GM19452 (cell line): ENCODE measurements around the gene FOXI2.

ENCODE experiments used
- ATAC-seq: cut with Tn5 transposase; IDR thresholded peaks from one replicate; pipeline ENCODE4 v1.9.1; 2021; ENCODE audit not compliant: unreplicated experiment

The FOXI2 gene

DNA sequence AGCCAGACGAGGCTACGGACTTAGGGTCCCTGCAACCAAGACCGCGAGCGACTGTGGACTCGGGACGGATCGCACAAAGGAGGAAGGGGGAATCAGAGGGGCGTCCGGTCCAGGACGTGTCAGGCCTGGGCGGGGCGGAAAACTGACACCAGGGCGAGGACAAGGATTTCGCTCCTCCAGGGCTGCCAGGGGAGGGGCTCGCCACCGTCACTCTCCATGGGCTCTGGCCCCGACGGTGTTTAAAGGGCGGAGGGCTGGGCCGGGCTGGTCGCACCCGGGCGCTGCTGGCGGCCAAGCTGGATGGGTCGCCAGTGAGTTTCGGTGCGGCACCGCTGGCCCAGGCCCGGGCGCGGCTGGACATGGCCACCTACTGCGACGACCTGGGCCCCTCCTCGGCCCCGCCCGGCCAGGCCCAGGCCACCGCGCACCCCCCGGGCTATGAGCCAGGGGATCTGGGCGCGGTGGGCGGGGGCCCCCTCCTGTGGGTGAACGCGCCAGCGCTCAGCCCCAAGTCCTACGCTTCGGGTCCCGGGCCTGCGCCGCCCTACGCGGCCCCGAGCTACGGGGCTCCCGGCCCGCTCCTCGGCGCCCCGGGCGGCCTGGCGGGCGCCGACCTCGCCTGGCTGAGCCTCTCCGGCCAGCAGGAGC lies at the start of gene FOXI2:
Gene FOXI2, plus strand, starts transcription at position 271 of the 648 bp plus-strand sequence. Its CDS starts 89 bp downstream, at position 360.
- ATAC-seq = no peak

DNA sequence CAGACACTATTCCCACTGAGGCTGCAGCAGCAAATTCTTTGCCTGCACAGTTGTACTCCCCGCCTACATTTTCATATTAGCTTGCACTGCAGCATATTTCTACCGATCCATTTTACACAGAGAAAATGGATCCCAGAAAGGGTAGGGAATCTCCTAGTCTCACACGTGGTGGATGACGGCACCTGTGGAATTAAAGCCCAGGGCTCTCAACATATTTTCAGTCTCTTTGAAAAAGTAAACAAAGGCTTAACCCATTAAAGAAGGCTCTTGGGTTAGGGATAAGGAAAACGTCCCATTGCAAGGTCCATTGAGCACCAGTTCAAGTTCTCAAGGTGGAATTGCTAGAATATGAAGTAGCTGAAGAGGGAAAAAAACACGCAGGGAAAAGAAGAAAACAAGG lies 49.4 kb upstream of the FOXI2 start:
- ATAC-seq = no peak

DNA sequence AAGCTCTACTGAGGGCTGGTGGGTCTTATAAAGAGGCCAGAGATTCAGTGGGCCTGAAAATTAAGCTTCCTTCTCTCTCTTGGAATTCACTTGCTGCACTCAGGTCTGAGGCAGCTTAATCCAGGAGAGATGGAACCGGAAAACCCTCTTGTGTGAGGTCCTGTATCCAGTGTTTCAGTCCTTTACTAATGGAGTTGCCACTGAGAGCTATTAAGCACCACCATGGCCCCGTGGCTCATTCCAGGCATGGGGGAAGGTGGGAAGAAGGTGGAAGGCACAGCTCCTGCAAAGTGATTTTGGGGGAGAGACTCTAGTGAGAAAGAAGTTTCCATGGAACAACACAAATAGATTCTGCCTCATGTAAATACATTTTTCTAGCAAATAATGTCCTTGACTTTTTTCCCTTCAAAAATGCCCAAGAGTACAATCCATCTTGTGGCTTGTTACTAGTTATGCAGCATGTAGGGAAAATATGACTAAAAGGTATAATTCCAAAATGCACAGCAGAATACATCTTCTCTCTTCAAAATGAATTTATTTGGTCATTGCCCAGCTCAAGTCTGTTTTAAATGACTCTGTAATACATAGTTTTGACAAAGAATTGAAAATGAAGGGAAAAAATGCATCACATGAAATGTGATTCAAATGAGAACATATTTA lies 46.7 kb upstream of the FOXI2 start:
- ATAC-seq = no peak

DNA sequence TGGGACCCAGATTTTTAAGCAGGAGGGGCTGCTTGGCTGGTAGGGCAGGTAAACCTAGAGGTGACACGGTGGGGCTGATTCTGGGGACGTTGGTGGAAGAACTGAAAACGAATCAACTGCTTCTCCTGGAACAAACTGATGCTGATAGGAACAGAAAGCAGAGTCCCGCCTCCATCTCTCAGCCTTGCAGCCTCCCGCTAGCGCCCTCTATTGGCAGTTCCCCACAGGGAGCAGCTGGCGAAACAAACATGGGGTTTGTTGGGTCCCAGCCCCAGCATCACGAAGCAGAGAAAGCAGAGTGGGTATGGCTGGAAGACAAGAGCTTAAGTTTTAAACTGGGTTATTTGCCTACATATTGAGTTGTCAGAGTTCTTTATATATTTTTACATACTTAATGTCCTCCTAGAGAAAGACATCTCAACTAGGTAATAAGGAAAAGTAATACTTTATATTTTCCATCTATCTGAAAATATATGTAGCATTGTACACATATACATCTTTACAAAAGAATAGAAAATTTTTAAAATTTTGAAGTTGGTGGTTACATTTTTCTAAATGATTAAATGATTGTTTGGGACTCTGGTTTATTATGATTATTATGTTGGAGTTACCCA lies 42.3 kb upstream of the FOXI2 start:
- no peak for ATAC-seq

DNA sequence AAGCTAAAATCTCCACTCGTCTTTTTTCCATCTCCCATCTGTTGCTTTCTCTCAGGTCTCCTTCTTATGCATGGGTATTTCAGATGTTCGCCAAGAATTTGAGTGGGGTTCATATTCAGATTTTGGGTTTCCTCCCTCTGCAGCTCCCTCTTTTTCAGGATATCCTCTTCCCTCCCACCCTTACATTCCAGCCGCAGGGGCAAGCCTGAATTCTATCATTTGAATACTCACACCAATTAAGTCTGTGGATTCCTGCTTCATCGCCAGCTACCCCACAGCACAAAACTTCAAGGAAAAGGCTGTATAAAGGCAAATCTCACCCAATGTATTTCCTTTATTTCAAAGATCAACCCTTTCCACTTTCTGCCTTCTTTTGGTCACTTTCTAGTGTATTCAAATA lies 41.6 kb upstream of the FOXI2 start:
- ATAC-seq = no peak

DNA sequence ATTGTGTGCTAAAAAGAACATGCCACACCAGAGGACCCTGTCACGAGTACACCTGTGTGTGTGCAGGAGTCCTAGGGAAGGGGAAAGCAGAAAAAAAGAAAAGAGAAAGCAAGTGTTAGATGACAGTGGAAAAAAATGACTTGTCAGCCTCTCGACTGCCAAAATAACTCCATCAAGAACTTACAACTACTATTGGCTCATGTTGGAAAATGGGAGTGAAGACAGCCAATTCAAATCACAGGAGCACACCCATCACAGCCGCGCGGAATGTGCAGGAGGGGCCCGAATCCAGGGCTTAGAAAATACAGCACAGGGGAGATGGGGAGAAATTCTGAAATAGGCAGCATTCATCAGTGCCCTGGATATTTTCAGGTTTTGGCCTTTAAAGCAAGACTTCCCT lies 38.1 kb upstream of the FOXI2 start:
- ATAC-seq = no peak

DNA sequence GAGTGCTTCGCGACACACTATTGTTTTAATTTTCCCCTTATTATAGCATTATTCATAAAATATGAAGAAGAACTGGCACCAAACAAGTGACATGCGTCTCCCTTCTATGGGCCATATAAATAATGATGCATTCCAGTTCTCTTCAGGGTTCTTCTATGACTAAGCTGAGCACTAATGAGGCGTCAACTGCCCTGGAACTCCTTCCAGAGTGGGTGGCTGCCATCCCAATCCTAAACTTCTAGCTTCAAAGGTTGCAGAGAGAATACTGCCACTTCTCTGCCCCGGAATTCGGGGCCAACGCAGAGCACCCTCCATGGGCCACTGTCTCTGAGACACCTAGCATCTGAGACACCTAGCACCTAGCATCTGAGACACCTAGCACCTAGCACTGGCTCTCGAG lies 37.7 kb upstream of the FOXI2 start:
- ATAC-seq = no peak

DNA sequence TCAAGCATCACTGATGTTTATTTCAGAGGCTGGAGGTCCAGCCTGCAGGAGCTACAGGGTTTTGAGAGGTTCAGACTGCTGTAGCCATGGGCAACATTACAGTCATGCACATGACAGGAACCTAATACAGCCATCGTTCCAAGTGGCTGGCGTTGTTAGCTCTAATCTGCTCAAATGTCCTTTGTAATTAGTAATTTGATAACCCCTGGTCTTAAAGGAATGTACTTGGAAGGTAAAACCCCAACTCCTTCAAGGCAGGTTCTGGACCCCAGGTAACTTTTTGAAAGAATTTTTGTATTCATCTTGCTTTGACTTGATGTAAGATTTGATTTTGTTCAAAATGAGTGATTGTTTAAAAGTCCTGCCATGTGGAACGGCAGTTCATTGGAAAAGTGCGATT lies 34.7 kb upstream of the FOXI2 start:
- no peak for ATAC-seq

DNA sequence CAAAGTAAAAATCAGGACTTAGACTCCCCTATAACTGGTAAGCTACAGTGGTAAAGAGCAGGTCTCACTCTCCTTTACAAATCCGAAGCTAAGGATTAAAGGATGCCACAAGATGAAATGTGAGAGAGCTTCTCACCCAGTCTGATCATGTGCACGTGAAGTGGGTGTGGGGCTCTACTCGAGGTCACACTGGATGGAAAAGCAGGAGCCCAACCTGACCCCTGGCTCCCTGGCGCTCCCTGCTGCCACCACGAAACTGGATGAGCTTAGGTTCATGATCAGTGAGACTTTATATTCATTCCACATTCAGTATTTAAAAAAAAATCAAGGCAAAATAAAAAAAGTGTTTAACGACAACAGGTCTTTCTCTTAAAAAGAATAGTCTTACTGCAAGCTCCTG lies 21.7 kb upstream of the FOXI2 start:
- ATAC-seq = no peak

DNA sequence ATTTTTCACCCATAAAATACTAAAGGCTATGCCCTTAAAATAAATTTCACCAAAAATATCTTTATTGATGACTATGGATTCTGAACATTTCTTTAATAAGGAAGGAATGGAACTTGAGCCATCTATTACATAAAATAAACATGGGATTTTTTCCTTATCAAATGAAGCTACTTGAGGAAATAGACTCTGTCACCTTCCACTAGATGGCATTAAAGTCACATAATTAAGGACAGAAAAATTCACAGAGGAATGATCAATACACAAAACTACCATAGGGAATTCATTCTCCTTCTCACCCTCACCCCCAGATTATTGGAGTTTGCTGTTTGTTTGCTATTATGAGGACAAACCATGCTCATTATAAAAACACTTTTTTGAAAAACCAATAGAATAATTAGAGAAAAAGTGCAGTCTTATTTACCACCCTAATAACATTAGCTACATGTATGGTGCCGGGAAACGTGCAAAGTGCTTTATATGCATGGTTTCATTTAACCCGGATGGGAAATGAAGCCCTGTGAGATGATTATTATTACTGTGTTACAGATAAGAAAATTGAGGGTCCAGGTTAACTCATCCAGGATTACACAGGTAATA lies 21.1 kb upstream of the FOXI2 start:
- no peak for ATAC-seq

DNA sequence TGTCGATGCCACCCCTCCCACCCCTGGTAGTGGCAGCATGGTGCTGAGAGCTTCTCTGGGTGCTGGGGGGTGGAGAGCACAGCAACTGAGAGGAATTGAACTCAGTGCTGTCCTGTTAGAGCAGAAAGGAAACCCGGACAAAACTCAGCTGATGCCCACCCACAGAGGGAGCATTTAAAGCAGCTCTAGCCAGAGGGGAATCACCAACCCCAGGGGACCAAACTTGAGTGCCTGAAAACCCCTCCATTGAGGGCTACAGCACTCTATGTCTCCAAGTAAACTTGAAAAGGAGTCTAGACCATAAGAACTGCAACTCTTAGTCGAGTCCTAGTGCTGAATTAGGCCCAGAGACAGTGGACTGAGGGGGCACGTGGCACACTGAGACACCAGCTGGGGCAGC lies 16.8 kb upstream of the FOXI2 start:
- ATAC-seq = no peak

DNA sequence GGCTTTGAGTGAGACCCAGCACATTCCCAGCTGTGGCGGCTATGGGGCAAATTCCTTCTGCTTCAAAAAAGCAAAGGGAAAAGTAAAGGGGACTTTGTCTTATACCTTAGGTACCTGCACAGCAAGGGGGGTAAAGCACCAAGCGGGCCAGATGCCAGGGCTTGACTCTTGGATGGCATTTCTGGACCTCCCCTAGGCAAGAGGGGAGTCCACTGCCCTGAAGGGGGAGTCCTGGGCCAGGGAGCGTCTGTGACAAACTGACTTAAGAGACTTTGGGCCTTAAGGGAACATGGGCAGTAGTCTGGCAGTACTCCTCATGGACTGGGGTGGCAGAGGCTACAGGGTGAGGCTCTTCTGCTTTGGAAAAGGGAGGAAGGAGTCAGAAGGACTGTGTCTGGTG lies 16.1 kb upstream of the FOXI2 start:
- no peak for ATAC-seq

DNA sequence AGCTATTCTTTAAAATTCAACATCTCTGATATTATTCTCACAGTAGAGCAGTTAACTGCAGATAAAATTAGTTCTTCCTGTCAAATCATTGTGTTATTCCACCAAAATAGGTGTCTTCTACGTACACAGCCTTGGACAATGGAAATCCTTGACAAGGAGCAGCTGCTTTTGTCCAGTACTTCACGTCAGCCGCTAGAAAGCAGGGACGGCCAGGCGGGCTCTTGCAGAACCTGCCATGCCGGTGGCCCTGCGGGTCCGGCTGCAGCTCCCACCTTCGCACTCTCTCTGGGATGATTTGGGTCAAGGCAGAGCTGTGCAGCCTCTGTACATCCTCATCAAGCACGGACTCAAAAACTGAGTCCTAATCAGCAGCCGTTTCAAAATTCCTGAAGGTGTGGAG lies 2.2 kb upstream of the FOXI2 start:
- ATAC-seq = no peak

DNA sequence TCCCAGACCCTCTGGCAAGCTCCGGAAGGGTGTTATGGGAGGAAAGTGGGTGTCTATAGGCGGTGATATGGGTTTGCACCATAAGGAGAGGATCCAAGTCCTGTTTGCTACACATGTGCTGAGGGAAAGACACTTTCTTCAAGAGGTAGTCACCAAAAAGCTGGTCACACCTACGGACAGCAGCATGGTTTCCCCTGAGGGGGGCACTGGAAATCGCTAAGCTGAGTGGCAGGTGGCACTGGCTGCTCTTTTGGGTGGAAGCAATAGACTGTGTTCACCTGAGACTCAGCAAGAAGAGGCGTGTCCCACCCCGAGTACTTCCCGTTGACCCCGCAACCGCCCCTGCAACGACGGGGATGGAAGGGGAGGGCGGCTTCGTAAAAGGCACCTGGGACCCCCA lies 1.8 kb upstream of the FOXI2 start:
- no peak for ATAC-seq

DNA sequence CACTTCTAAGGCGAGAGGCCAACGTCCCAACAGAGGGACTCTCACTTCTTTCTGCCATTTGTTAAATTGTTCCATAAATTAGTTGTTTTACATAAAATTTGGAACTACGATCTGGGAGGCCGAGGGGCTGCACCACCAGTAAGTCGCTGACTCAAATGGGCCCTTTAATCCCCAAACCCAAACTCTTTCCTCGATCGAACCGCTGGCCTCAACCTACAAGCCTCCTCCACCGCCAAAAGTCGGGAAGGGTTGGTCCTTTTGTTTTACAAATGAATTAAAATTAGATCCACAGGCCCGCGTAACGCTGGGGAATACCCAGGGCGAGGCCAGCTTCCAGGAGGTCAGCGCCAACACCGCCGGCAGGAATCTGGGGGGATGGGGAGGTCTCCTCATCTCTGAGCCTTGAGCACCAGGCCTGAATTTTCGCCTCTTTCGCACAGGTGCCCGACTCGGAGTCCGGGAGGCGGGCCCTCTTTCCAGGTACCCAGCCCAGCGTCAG lies 1.2 kb upstream of the FOXI2 start:
- no peak for ATAC-seq

DNA sequence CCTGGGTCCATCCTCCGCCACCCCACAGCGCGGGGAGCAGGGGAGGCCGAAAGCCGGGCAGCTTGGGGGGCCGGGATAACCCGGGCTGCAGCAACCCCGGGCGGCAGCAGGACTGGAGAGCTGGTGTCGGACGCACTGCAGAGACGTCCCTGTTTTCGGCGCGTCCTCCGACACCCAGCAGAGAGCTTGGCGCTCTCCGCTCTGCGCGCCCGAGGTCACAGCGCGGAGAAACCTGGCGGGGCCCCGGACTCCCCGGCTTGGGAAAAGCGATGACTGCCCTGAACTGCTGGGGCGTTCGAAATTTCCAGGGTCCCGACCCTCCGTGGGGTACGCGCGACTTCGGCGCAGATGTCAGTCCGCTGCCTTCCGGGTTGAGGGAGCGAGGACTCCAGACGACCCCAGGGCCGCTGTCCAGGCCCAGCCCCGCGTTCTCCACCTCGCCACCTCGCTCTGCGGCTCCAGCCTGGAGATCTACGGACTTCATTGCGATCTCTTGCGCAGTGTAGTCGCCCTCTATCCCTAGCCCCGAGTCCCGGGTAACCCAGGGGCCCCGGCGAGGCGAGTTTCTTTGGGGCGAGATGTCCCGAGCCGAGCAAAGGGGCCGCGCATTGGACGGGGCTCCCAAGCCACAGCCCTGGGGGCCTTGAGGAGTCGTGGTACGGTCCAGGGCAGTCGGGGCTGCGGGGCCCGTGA lies 617 bp upstream of the FOXI2 start:
- ATAC-seq = no peak

DNA sequence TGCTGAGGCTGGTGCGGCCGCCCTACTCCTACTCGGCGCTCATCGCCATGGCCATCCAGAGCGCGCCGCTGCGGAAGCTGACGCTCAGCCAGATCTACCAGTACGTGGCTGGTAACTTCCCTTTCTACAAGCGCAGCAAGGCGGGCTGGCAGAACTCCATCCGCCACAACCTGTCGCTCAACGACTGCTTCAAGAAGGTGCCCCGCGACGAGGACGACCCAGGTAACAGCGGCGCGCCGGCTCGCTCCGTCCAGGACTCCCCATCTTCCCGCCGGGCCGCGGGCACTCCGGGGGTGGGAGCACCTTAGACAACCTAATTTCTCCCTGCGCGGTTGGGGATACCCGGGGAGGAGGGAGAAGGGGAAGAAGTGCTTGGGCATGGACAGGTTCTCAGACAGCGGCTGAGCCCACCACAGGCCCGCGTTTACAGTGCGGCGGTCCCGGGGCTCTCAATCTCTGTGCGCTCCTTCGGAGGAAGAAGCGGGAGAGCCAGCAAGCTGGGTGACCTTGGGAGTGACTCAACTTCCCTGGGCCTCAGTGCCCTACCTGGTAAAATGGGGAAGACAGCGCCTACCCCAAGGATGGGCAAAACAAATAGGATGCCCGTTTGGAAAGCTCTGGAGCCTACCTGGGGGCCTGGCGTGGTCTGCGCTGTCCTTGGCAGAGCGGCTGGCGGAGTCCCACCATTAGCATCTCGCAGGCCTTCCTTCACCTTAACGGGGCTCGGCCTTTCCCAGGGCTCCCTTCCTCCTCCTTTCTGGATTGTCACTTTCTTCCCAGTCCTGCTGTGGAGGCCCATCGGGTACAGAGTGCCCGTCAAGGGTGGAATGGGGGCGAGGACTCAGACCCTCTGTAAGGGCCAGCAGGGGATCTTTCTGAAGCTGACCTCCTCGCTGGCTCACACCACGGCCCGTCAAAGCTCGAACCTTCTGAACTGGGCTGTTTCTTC lies 852 bp downstream of the FOXI2 start:
- no peak for ATAC-seq

DNA sequence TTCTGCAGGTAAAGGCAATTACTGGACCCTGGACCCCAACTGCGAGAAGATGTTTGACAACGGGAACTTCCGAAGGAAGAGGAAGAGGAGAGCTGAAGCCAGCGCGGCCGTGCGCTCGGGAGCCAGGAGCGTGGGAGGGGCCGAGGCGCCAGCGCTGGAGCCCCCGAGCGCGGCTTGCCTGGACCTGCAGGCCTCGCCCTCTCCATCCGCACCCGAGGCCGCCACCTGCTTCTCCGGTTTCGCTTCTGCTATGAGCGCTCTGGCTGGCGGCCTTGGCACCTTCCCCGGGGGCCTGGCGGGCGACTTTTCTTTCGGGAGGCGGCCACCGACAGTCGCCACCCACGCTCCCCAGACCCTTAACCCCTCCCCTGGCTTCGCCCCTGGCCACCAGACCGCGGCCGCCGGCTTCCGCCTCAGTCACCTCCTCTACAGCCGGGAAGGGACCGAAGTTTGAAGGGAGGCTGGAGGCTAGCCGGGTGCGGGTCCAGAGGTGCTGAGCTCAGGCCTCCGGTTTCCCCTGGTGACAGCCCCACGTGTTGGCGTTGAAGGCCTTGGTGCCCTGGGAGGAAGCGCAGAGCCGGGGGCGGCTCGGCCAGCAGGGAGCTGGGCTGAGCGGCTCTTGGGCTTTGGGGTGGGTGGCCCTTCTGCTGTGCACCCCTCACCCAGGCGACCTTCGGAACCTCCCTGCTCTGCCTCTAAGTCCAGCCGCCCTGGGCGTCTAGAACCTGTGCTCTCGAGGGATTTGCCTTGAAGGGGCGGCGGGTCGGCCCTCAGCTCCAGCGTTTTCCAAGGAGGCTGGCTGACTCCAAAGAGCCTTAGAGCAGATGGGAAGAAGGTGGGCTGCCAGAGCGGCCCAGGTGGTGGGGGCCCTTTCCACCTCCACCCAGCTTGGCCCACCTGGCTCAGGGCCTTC lies 1.8 kb downstream of the FOXI2 start:
- no peak for ATAC-seq

DNA sequence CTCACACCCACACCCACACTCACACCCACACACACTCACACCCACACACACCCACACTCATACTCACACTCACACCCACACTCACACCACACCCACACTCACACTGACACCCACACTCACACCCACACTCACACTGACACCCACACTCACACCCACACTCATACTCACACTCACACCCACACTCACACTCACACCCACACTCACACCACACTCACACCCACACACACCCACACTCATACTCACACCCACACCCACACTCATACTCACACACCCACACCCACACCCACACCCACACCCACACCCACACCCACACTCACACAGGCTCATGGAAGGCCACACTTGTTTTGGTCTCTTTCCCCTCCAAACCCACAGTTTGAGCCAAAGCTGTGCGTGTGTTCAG lies 2.9 kb downstream of the FOXI2 start:
- ATAC-seq = no peak
